Trophoblast cell (in vitro differentiated cells and primary cell): ENCODE data around the gene PRSS8.

Experiments
- DNase-seq, 2 donors: peaks; one replicate each; pipeline ENCODE4 v3.0.0-alpha.2; 2016
- H2AFZ ChIP-seq: 2 replicates; pipeline ENCODE4 v1.6.1; 2013; ENCODE audit warnings: low read length, moderate library complexity, mild to moderate bottlenecking; ENCODE audit not compliant: insufficient read depth, poor library complexity
- H2AK5ac ChIP-seq: 2 replicates; pipeline ENCODE4 v1.6.1; 2013; ENCODE audit warnings: mild to moderate bottlenecking, low read length
- H2BK120ac ChIP-seq: 2 replicates; pipeline ENCODE4 v1.6.1; 2013; ENCODE audit warnings: low read length, mild to moderate bottlenecking, moderate library complexity; ENCODE audit not compliant: insufficient read depth, poor library complexity
- H2BK12ac ChIP-seq: 2 replicates; pipeline ENCODE4 v1.6.1; 2013; ENCODE audit warnings: mild to moderate bottlenecking, low read length, moderate library complexity
- H2BK5ac ChIP-seq: 2 replicates; pipeline ENCODE4 v1.6.1; 2013; ENCODE audit warnings: low read length, low read depth, moderate library complexity, mild to moderate bottlenecking; ENCODE audit not compliant: poor library complexity
- H3K14ac ChIP-seq: 2 replicates; pipeline ENCODE4 v1.6.1; 2013; ENCODE audit warnings: mild to moderate bottlenecking, low read length
- H3K18ac ChIP-seq: 2 replicates; pipeline ENCODE4 v1.6.1; 2013; ENCODE audit warnings: mild to moderate bottlenecking, low read length
- H3K23ac ChIP-seq: 2 replicates; pipeline ENCODE4 v1.6.1; 2013; ENCODE audit warnings: low read length
- H3K27ac ChIP-seq: 2 replicates; pipeline ENCODE4 v1.5.1; 2013; ENCODE audit warnings: low read depth, mild to moderate bottlenecking, inconsistent platforms, low read length, moderate library complexity
- H3K27me3 ChIP-seq: 2 replicates; pipeline ENCODE4 v1.6.1; 2013; ENCODE audit warnings: inconsistent platforms, mild to moderate bottlenecking, low read length, moderate library complexity; ENCODE audit not compliant: insufficient read depth
- H3K36me3 ChIP-seq, 2 experiments: 1 replicate in 1 of 2; 2 replicates in 1 of 2; pipeline ENCODE4 v1.6.1; 2013; ENCODE audit warnings: low read length in 2 of 2, mild to moderate bottlenecking in 2 of 2, moderate library complexity in 1 of 2; ENCODE audit not compliant: insufficient read depth in 2 of 2, control insufficient read depth in 1 of 2
- H3K4ac ChIP-seq: 2 replicates; pipeline ENCODE4 v1.6.1; 2013; ENCODE audit warnings: low read depth, mild to moderate bottlenecking, low read length, moderate library complexity
- H3K4me1 ChIP-seq, 2 experiments: 1 replicate in 1 of 2; 2 replicates in 1 of 2; pipeline ENCODE4 v1.6.1; 2013; ENCODE audit warnings: low read length in 2 of 2, mild to moderate bottlenecking in 2 of 2, moderate library complexity in 1 of 2; ENCODE audit not compliant: insufficient read depth in 2 of 2, control insufficient read depth in 1 of 2
- H3K4me2 ChIP-seq: 2 replicates; pipeline ENCODE4 v1.6.1; 2013; ENCODE audit warnings: inconsistent platforms, mild to moderate bottlenecking, low read length, moderate library complexity
- H3K4me3 ChIP-seq: 2 replicates; pipeline ENCODE4 v1.5.1; 2013; ENCODE audit warnings: mild to moderate bottlenecking, low read depth, low read length, inconsistent platforms
- H3K79me1 ChIP-seq: one replicate; pipeline ENCODE4 v1.6.1; 2013; ENCODE audit warnings: low read length
- H3K79me2 ChIP-seq: 2 replicates; pipeline ENCODE4 v1.6.1; 2013; ENCODE audit warnings: low read length, mild to moderate bottlenecking; ENCODE audit not compliant: control insufficient read depth, insufficient read depth, poor library complexity
- H3K9ac ChIP-seq: 2 replicates; pipeline ENCODE4 v1.6.1; 2013; ENCODE audit warnings: mild to moderate bottlenecking, low read length
- H3K9me3 ChIP-seq: 2 replicates; pipeline ENCODE4 v1.6.1; 2013; ENCODE audit warnings: low read depth, mild to moderate bottlenecking, control low read depth, inconsistent platforms, low read length; ENCODE audit not compliant: insufficient read depth
- H4K12ac ChIP-seq: 2 replicates; pipeline ENCODE4 v1.6.1; 2013; ENCODE audit warnings: low read depth, mild to moderate bottlenecking, low read length, moderate library complexity
- H4K8ac ChIP-seq: 2 replicates; pipeline ENCODE4 v1.6.1; 2013; ENCODE audit warnings: low read depth, mild to moderate bottlenecking, low read length, moderate library complexity
- H4K91ac ChIP-seq: one replicate; pipeline ENCODE4 v1.6.1; 2013; ENCODE audit warnings: low read depth, mild to moderate bottlenecking, low read length, moderate library complexity
- WGBS: extraction: QIAGEN DNeasy Blood & Tissue Kit; methylation state at CpG from one replicate; pipeline ENCODE4 v1.1.7; 2013; ENCODE audit warnings: missing lambda C conversion rate; ENCODE audit not compliant: insufficient read length, insufficient coverage; ENCODE audit errors: extremely low coverage; 5-methylcytosine and 5-hydroxymethylcytosine counted together

Gene PRSS8

GRCh38 chr16:31113121-31114120 lies 22.1 kb downstream of the PRSS8 start:
- no peak overlapping the region for H2BK120ac ChIP-seq
- no peak overlapping the region for H2AFZ ChIP-seq

GRCh38 chr16:31112711-31113110 lies 22.8 kb downstream of the PRSS8 start:
- no peaks in the 10 kb centered on the region for H3K27me3 ChIP-seq
- H3K18ac ChIP-seq = no peak overlapping the region
- H2AK5ac ChIP-seq = no peak overlapping the region
- no peak overlapping the region for H4K12ac ChIP-seq
- WGBS = no CpG with 5 or more reads among the region's 2 CpGs
- H3K9me3 ChIP-seq = peaks cover 1% of the 10 kb centered on the region
- H3K23ac ChIP-seq = no peak overlapping the region
- no peak overlapping the region for H3K14ac ChIP-seq
- H3K27ac ChIP-seq = no peak overlapping the region
- no peak overlapping the region for H3K4me3 ChIP-seq
- no peak for DNase-seq
- peaks cover 36 to 40% of the 10 kb centered on the region in 2 experiments for H3K36me3 ChIP-seq
- H4K8ac ChIP-seq = no peak overlapping the region
- no peak overlapping the region for H3K4ac ChIP-seq
- H4K91ac ChIP-seq = no peak overlapping the region
- H3K79me2 ChIP-seq = peaks cover 6% of the 10 kb centered on the region
- no peak overlapping the region for H2BK120ac ChIP-seq
- H2AFZ ChIP-seq = no peak overlapping the region
- H2BK5ac ChIP-seq = no peak overlapping the region
- H3K4me1 ChIP-seq = peaks cover 2 to 13% of the 10 kb centered on the region in 2 experiments
- H3K4me2 ChIP-seq = no peak overlapping the region
- peaks cover 8% of the 10 kb centered on the region for H3K79me1 ChIP-seq
- H2BK12ac ChIP-seq = no peak overlapping the region
- no peak overlapping the region for H3K9ac ChIP-seq

More at GRCh38 chr16:31113121-31114120, 22.1 kb downstream of the PRSS8 start:
- Histone ChIP-seq H3K18ac (no peak overlapping the region), H3K23ac (no peak overlapping the region), H3K14ac (no peak overlapping the region), H3K4me1 (peaks cover 6 to 13% of the 10 kb centered on the region in 2 experiments), H2BK5ac (no peak overlapping the region), H3K9me3 (peaks cover 1% of the 10 kb centered on the region), H2AK5ac (no peak overlapping the region), H4K8ac (no peak overlapping the region), H3K79me2 (peaks cover 6% of the 10 kb centered on the region), H4K12ac (no peak overlapping the region), H3K79me1 (peaks cover 10% of the 10 kb centered on the region), H3K27ac (no peak overlapping the region), H3K4ac (no peak overlapping the region), H3K36me3 (peaks cover 36 to 40% of the 10 kb centered on the region in 2 experiments), H2BK12ac (no peak overlapping the region), H3K9ac (no peak overlapping the region), H3K4me2 (no peak overlapping the region), H3K4me3 (no peak overlapping the region), H3K27me3 (no peaks in the 10 kb centered on the region), H4K91ac (no peak overlapping the region)
- DNase-seq = peak; percentile 58 to 80
- WGBS = no CpG with 5 or more reads among the region's 5 CpGs

- Histone ChIP-seq H3K4me2 (no peak overlapping the region), H4K91ac (no peak overlapping the region), H3K36me3 (peaks cover 36 to 40% of the 10 kb centered on the region in 2 experiments), H3K79me1 (peaks cover 6% of the 10 kb centered on the region), H2AFZ (no peak overlapping the region), H4K12ac (no peak overlapping the region), H4K8ac (no peak overlapping the region), H3K18ac (no peak overlapping the region), H3K79me2 (peaks cover 6% of the 10 kb centered on the region), H2BK120ac (no peak overlapping the region), H3K4me1 (peaks cover 2 to 13% of the 10 kb centered on the region in 2 experiments), H3K23ac (no peak overlapping the region), H3K27me3 (no peaks in the 10 kb centered on the region), H3K9me3 (peaks cover 1% of the 10 kb centered on the region), H3K4me3 (no peak overlapping the region), H2BK5ac (no peak overlapping the region), H3K14ac (no peak overlapping the region), H3K9ac (no peak overlapping the region), H2AK5ac (no peak overlapping the region), H3K4ac (no peak overlapping the region), H3K27ac (no peak overlapping the region), H2BK12ac (no peak overlapping the region)
- DNase-seq = no peak
- no CpG with 5 or more reads among the region's 23 CpGs for WGBS
Measured at GRCh38 chr16:31111881-31112466, 23.6 kb downstream of the PRSS8 start.

- WGBS = no CpG with 5 or more reads among the region's 26 CpGs
- no peak for DNase-seq
- Histone ChIP-seq H3K79me2 (peaks cover 6% of the 10 kb centered on the region), H3K9ac (no peak overlapping the region), H3K36me3 (peaks cover 36 to 40% of the 10 kb centered on the region in 2 experiments), H4K12ac (no peak overlapping the region), H2BK5ac (no peak overlapping the region), H2BK12ac (no peak overlapping the region), H3K79me1 (peaks cover 6% of the 10 kb centered on the region), H3K9me3 (peaks cover 1% of the 10 kb centered on the region), H3K18ac (no peak overlapping the region), H4K91ac (no peak overlapping the region), H2BK120ac (no peak overlapping the region), H3K4me3 (no peak overlapping the region), H3K27ac (no peak overlapping the region), H3K23ac (no peak overlapping the region), H2AFZ (no peak overlapping the region), H3K27me3 (no peaks in the 10 kb centered on the region), H2AK5ac (no peak overlapping the region), H3K4me2 (no peak overlapping the region), H3K4me1 (peaks cover 0 to 14% of the 10 kb centered on the region in 2 experiments), H4K8ac (no peak overlapping the region), H3K14ac (no peak overlapping the region), H3K4ac (no peak overlapping the region)
Measured at GRCh38 chr16:31110106-31111034, 25.2 kb downstream of the PRSS8 start.
